Stimulated activated CD8-positive, alpha-beta memory T cell treated with anti-CD3 and anti-CD28 coated beads, Interleukin-12 subunit alpha, Interleukin-12 subunit beta, amount 100 ng/mL, for 24 hours (primary cell): ENCODE results near the gene INTS11.
A peak's percentile ranks its signal among the peaks of the same experiment; 100 is the strongest.

Source experiments
- DNase-seq: peaks from one replicate; pipeline ENCODE4 v3.0.0-alpha.2; 2020; ENCODE audit errors: extremely low read depth

Gene INTS11

DNA sequence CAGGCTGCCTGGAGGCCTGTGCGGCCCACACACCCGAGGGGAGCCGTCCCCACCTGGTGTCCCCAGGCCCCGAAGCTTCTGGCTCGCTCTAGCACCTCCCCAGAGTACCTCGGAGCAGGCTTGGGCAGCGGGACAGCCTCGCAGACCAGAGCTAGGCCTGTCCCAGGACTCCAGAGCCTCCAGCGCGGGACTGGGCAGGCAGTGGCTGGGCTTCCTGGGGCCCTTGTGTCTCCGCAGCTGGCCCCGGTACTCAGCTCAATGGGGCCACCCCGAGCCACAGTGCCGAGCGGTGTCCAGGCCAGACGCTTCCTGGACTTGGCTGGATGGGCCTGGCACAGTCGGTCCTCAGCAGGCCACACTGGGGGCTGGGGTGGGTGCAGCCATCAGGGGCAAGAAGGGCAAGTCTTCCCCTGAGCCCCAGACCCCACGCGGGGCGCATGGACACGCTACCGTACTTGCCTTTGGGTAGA, 39.3 kb downstream of the INTS11 start:
- DNase-seq = no peak

- no peak for DNase-seq
Observed at GRCh38 chr1:1284221-1285101, 40.0 kb downstream of the INTS11 start.

- DNase-seq = no peak
Observed at GRCh38 chr1:1283821-1284220, 40.6 kb downstream of the INTS11 start.

DNA sequence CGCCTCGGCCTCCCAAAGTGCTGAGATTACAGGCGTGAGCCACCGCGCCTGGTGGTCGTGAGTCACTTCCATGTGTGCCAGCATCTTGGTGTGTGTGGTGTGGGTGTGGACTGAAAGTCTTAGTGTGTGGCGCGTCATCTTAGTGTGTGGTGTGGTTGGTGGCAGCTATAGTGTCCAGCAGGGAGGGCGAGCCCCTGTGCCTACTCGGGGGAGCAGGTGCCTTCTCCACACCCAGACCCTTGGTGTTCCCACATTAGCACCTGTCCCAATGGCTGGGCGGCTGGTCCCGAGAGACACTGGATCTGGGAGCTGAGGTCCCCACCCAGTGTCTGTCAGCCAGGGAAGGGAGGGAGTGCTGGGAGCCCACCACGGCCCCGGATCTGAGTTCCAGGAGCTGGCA, 41.5 kb downstream of the INTS11 start:
- no peak for DNase-seq

DNA sequence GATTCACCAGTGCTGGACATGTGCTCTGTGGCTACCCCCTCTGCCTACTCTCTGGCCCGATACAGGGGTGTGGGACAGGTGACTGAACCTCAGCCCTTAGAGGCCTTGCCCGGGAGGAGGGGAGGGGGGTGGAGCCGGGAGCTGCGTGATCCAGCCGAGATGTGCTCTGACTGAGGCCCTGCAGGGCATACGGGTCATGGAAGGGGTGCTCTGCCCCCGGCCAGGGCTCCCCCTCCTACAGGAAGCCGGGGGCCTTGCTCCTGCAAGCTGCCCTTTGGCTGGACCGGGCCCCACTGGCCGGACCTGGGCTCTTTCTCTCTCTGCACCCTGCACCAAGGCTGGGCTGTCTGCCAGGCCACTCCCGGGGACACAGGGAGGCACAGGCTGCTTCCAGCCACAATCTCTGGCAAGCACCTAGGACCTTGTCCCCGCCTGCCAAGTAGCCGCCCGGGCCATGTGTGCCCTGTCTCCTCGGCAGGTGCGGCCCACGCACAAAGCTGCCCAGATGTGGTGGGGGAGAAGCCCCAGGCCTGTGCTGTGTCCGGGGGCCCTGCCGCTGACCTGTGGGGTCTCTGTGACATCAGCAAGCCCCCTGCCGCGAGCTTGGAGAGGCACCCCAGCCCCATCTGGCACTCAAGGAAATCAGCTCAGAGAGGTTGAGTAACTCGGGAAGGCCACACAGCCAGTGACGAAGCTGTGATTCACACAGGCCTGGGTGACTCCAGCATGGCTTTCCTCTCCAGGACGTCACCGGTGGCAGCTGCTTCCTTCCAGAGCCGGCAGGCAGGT, 42.7 kb downstream of the INTS11 start:
- no peak for DNase-seq

DNA sequence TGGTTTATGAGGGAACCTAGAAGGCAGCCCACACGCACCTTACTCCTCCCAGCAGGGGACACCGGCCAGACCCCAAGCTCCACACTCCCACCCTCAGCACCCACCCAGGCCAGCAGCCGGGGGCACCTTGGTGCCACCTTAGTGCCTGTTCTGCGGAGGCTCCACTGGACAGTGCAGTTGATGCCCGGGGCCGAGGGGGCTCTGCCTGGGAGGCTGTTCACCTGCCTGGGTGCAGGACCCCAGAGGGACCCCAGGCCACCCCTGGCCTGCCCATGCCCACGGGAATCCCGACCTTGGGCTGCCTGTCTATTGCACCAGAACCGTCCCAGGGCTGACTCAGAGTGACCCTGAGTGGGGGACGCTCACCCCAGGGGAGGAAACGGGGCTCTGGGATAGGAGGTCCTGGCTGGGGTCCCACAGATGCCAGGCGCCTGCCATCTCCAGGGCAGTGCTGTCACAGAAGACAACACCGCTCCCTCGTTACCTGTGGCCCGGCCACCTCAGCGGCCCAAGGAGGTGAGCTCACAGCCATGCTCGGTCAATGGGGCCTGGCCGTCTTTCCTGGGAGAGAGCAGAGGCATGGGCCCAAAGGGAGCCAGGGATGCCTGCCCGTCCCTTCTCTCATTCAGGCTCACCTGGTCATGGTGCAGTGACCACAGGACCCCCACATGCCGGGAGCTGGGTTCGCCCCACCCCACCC, 43.5 kb downstream of the INTS11 start:
- DNase-seq = no peak

DNA sequence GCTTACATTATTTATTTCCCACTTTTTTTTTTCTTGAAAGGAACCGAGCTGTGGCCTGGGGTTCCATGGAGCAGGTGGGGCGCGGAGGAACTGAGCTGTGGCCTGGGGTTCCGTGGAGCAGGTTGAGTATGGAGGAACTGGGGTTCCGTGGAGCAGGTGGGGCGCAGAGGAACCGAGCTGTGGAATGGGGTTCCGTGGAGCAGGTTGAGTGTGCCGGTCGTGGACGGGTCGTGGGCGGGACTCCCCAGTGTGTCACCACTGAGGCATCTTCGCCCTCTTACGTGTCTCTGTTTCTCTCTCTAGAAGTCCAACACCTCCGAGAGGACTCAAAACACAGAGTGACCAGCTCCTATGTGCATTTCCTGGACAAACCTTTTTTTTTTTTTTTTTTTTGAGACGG, 45.4 kb downstream of the INTS11 start:
- DNase-seq = no peak

GRCh38 chr1:1278620-1279019, 45.8 kb downstream of the INTS11 start:
- no peak for DNase-seq

GRCh38 chr1:1275836-1276235, 48.6 kb downstream of the INTS11 start:
- no peak for DNase-seq

DNA sequence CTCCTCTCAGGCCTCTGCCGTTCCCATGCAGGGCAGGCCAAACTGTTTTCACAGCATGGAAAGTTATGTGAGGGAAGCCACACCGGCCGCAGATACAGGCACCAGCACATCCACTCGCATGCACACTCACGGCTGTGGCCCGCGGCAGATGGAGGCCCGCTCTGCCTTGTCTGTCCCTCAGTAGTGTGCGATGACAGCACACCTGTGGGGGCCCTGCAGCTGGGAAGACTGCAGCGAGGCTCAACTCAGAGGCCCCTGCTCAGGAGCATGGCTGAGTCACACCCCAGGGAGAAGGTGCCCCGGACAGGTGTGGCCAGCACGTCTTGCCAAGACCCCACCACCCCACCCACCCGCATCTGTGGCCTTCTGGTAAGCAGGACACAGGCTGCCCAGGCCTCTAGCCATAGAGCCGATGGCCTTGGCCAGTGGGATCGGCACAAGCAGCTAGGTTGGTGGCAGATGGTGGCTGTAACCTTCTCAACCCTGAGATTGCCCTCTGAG, 49.5 kb downstream of the INTS11 start:
- no peak for DNase-seq

GRCh38 chr1:1274299-1274930, 50.0 kb downstream of the INTS11 start:
- no peak for DNase-seq

- DNase-seq = peak; percentile 88
Observed at GRCh38 chr1:1273512-1274298, 50.8 kb downstream of the INTS11 start, which contains the start of gene UBE2J2. TSS of gene UBE2J2 (minus strand) at chr1:1273854. CDS start at chr1:1267992, 5,862 bp downstream.

DNA sequence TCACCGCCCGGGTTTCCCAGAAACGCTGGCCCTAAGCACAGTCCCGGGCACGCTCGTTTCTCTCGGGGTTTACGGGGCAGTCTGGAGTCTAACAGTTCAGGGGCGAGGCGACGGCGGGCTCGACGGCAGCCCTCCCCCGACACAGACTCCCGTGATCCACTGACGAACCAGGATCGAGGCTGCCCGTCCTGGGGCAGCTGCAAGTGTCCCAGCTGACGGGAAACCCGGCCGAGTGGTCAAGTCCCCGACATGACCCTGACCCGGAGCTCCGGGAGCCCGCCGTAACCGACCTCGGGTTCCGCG, 51.3 kb downstream of the INTS11 start:
- no peak for DNase-seq

GRCh38 chr1:1272341-1273208, 51.9 kb downstream of the INTS11 start:
- DNase-seq = no peak

- DNase-seq = no peak
Observed at GRCh38 chr1:1270813-1271212, 53.6 kb downstream of the INTS11 start.

DNA sequence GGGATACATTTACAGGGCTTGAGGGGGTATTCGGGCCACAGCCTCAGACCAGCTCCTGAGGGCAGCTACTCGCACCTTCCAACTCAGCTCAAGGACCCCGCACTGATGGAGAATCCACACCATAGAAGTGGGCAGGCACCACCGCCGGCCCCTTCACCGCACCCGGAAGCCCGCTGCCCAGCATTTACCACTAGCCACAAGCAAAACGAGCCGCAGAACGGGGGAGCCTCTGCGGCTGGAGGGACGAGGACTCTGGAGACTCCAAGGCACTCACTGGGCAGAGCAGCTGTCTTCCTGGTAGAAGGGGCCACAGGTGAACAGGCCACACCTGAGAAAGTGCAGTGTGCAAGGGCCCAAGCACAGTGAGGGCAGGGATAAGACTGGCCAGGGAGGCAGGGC, 56.2 kb downstream of the INTS11 start:
- no peak for DNase-seq

DNA sequence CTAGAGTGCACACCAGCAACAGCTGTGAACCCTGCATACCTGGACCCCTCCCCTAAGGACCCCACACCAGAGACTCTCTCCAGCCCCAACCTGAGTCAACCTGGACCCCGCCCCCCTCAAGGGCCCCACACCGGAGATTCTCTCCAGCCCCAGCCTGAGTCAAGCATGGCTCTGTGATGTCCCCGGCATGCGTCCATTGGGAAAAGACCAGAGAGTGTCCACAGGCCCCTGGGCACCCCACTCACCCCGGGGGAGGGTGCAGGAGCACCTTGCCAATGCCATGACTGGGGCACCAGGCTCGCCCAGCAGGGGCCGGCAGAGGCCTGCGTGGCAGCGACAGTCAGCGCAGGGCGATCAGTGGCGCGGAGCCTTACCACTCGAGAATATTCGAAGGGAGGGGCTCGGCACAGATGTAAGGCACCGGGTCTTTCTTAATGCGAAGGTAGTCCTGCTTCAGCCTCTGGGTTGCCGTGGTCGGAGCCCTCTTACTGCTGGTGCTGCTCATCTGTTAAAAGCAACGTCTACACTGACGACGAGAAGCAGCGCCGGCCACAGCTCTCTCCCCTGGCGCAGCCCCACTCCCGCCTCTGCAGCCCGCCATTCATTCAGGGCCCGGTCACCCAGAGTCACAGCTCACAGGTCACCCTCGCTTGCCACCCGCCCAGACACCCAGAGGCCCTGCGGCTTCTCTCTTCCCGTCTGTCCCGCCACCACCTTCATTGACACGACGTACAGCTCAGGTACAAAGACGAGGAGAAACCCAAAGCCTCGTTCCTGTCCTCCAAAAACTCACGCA, 56.8 kb downstream of the INTS11 start:
- no peak for DNase-seq

DNA sequence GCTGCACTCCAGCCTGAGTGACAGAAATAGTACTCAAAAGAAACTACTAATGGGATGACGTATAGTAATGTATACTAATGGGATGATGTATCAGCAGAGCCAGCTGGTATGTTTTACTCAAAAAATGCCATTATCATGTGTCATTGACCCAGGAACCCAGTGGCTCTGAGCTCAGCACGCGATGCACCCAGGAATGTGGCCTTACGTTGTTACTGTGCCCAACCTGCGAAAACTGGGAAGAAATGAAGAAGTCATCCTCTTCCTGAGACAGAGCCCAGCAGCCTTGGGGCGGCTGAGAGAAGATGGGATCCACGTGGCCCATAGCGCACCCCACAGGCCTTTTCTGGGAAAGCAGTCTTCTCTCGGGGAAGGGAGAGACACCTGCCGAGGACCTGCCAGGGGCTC, 59.6 kb downstream of the INTS11 start:
- DNase-seq = no peak

DNA sequence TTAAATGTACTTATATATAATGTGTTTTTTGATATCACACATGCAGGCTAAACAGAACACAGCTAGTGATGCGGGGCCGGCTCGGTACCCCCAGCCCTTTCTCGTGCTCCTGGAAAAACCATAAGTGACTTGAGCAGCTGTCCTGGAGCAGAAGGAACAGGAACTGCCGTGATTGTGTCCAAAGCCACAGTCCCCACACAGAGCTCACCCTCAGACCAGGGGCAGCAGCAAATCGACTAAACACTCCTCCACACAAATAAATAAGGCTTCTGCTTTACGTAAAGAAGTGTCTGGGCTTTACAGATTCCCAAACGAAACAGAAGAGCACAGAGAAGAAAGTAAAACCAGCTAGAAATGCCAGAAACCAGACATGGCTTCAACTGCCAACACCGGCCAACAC, 60.4 kb downstream of the INTS11 start:
- no peak for DNase-seq
